ENCODE results near the gene SLC9B1.
"Not testable (repeated sequence)": the region's sequence is repeated elsewhere in the genome, so short reads cannot be mapped to it uniquely, and the experiment has no call there.

SLC9B1 gene

GRCh38 chr4:102869569-102870197 lies 149.8 kb downstream of the SLC9B1 start:
- DNase-seq, result no peak

GRCh38 chr4:102868781-102869568 lies 150.5 kb downstream of the SLC9B1 start, which contains the start of gene CISD2:
CISD2 (plus strand) TSS chr4:102868992; CDS start chr4:102869085, 93 bp downstream.
- peak; percentile 95 for DNase-seq

- no peak for DNase-seq
Measured at GRCh38 chr4:102868153-102868780, 151.2 kb downstream of the SLC9B1 start.

GRCh38 chr4:102867278-102868152 lies 152.0 kb downstream of the SLC9B1 start:
- DNase-seq, result no peak

- not testable (repeated sequence) for DNase-seq
Measured at GRCh38 chr4:102865327-102865726, 154.2 kb downstream of the SLC9B1 start.

- DNase-seq, result no peak
Measured at GRCh38 chr4:102862747-102863146, 156.8 kb downstream of the SLC9B1 start.

GRCh38 chr4:102862016-102862415 lies 157.5 kb downstream of the SLC9B1 start:
- DNase-seq, result no peak

GRCh38 chr4:102860611-102861324 lies 158.7 kb downstream of the SLC9B1 start:
- DNase-seq, result no peak

- DNase-seq, result no peak
Measured at GRCh38 chr4:102858828-102859464, 160.6 kb downstream of the SLC9B1 start.
